Measurements from ENCODE around the gene INA.

The INA gene

DNA sequence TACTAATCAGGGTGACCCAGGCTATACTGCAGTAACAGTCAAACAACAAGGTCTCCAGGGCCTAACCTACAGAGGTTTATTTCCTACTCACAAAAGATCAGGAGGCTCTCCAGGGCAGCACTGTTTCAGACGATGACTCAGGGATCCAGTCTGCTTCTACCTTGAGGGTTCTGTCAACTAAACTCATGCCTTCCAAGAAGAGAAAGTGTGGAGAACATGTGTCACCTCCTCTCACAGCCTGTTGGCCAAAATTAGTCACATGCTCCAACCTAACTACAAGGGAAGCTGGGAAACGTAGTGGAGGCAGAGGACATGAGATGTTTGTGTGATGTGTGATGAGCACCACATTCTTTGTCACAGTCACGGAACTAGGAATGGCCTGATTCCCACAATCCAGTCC is 14.7 kb upstream of the INA start:
- no peak for DNase-seq (ENCODE audit: extremely low read depth, insufficient read length)
- TF ChIP-seq, protein P1, sequence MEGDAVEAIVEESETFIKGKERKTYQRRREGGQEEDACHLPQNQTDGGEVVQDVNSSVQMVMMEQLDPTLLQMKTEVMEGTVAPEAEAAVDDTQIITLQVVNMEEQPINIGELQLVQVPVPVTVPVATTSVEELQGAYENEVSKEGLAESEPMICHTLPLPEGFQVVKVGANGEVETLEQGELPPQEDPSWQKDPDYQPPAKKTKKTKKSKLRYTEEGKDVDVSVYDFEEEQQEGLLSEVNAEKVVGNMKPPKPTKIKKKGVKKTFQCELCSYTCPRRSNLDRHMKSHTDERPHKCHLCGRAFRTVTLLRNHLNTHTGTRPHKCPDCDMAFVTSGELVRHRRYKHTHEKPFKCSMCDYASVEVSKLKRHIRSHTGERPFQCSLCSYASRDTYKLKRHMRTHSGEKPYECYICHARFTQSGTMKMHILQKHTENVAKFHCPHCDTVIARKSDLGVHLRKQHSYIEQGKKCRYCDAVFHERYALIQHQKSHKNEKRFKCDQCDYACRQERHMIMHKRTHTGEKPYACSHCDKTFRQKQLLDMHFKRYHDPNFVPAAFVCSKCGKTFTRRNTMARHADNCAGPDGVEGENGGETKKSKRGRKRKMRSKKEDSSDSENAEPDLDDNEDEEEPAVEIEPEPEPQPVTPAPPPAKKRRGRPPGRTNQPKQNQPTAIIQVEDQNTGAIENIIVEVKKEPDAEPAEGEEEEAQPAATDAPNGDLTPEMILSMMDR (IDR thresholded peaks at IDR 0.05; ENCODE audit: insufficient read depth, low read length, poor library complexity, severe bottlenecking) = no peak
- Histone ChIP-seq H3K36me3 (ENCODE audit: control insufficient read depth, insufficient read depth, low read length) (no peaks in the 10 kb centered on the region), H3K27me3 (replicated peaks; ENCODE audit: control insufficient read depth, insufficient read depth, low read length) (no peaks in the 10 kb centered on the region), H3K4me3 (replicated peaks; ENCODE audit: low read depth, low read length) (no peak overlapping the region)

DNA sequence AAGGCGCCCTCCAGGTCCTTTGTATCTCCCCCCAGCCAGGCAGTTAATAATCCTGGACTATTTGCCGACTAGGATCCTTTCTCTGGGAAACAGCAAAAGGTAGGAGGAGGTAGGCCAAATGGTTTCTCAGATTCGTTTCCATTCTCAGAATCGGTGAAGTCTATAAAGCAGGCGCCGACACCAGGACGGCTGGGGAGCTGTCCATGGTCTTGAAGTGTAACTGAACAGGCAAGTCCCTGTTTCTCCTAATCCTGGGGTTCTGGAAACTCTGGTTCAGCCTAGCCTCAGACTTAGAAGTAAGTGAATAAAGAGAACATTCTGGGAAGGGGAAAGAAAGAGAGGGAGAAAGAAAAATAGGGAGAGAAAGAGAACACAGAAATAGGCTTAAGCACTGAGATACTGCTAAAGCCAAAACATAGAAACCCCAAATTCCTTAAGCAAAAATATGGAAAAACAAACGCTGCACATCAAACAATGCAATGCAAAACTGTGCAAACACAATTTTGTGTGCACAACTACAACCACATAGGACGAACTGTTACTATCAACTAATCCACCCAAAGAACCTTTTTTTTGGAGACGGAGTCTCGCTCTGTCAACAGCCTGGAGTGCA is 11.1 kb upstream of the INA start:
- no peaks in the 10 kb centered on the region for H3K27me3 ChIP-seq (replicated peaks; ENCODE audit: control insufficient read depth, insufficient read depth, low read length)
- no peaks in the 10 kb centered on the region for H3K36me3 ChIP-seq (ENCODE audit: control insufficient read depth, insufficient read depth, low read length)
- no peak overlapping the region for H3K4me3 ChIP-seq (replicated peaks; ENCODE audit: low read depth, low read length)
- DNase-seq (ENCODE audit: extremely low read depth, insufficient read length) = no peak
- TF ChIP-seq, protein P1 (IDR thresholded peaks at IDR 0.05; ENCODE audit: insufficient read depth, low read length, poor library complexity, severe bottlenecking) = no peak

DNA sequence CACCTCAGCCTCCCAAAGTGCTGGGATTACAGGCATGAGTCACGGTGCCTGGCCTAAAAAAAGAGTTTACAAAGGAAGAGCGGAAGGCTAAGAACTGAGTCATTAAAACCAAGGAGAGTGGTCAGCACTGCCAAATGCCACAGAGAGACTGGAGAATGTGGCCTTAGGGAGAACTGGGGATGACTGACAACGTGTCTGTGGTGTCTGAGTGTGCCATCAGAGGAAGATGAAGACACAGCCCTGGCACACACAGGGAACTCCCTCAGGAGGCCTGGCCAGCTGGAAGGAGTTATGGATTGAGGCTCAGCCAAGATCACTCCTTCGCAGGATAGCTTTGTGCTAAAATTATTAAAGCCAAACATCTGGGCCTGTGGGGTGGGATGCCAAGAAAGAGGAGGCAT is 3.9 kb upstream of the INA start:
- Histone ChIP-seq H3K27me3 (replicated peaks; ENCODE audit: control insufficient read depth, insufficient read depth, low read length) (peaks cover 2% of the 10 kb centered on the region), H3K36me3 (ENCODE audit: control insufficient read depth, insufficient read depth, low read length) (no peaks in the 10 kb centered on the region), H3K4me3 (replicated peaks; ENCODE audit: low read depth, low read length) (no peak overlapping the region)
- no peak for DNase-seq (ENCODE audit: extremely low read depth, insufficient read length)
- TF ChIP-seq, protein P1 (IDR thresholded peaks at IDR 0.05; ENCODE audit: insufficient read depth, low read length, poor library complexity, severe bottlenecking) = no peak

DNA sequence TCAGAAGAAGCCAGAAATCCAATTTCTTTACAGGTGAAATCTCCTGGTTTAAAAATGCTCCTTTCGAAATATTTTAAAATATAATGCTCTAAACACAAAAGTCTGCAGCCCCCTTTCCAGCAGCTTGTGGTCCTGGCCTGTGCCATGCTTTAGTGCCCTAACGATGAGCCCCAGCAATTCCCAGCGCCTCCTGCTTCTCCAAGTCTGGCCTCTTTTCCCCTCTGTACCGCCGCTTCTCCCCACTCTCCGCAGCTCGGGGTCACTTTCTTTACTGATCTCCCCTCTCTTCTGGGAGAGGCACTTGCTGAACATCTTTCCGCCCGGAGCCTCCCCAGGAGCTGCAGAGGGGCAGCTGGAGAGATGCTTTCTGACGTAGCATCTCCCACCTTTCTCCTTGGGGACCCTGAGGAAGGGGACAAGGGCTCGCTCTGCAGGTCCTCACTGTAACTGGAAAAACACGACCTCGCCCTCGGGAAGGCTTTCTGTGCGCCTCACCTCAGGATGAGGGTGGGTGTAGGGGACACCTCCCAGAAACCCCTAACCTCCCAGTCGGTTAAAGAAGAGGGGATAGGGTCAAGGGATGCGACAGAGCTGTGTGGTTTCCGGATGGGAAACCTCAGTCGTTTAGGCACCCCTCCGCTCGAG is 565 bp upstream of the INA start:
- no peak for DNase-seq (ENCODE audit: extremely low read depth, insufficient read length)
- Histone ChIP-seq H3K4me3 (replicated peaks; ENCODE audit: low read depth, low read length) (peak overlapping the region; percentile 48), H3K27me3 (replicated peaks; ENCODE audit: control insufficient read depth, insufficient read depth, low read length) (peaks cover 2% of the 10 kb centered on the region), H3K36me3 (ENCODE audit: control insufficient read depth, insufficient read depth, low read length) (no peaks in the 10 kb centered on the region)
- TF ChIP-seq, protein P1 (IDR thresholded peaks at IDR 0.05; ENCODE audit: insufficient read depth, low read length, poor library complexity, severe bottlenecking) = no peak

DNA sequence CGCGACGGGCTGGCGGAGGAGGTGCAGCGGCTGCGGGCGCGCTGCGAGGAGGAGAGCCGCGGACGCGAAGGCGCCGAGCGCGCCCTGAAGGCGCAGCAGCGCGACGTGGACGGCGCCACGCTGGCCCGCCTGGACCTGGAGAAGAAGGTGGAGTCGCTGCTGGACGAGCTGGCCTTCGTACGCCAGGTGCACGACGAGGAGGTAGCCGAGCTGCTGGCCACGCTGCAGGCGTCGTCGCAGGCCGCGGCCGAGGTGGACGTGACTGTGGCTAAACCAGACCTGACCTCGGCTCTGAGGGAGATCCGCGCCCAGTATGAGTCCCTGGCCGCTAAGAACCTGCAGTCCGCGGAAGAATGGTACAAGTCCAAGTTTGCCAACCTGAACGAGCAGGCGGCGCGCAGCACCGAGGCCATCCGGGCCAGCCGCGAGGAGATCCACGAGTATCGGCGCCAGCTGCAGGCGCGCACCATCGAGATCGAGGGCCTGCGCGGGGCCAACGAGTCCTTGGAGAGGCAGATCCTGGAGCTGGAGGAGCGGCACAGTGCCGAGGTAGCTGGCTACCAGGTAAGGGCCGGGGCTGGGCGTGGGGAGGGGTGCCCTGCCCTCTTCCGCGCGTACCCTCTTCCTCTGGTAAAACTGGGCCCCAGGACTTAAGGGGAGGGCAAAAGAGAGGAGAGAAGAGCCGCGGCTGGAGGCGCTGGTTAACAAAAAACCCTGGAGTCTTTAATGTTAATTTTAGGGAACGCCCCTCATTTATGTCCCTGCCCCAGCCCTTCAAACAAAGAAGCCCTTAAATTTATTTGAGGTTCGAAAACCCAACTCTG is 987 bp downstream of the INA start:
- Histone ChIP-seq H3K4me3 (replicated peaks; ENCODE audit: low read depth, low read length) (peak overlapping the region; percentile 48), H3K27me3 (replicated peaks; ENCODE audit: control insufficient read depth, insufficient read depth, low read length) (peaks cover 2% of the 10 kb centered on the region), H3K36me3 (ENCODE audit: control insufficient read depth, insufficient read depth, low read length) (no peaks in the 10 kb centered on the region)
- TF ChIP-seq, protein P1 (IDR thresholded peaks at IDR 0.05; ENCODE audit: insufficient read depth, low read length, poor library complexity, severe bottlenecking) = no peak
- DNase-seq (ENCODE audit: extremely low read depth, insufficient read length) = no peak

Measured in GM06990 (cell line).